Activated CD8-positive, alpha-beta memory T cell treated with anti-CD3 and anti-CD28 coated beads for 4 hours (primary cell): ENCODE measurements around the gene CEP126.
"Not testable (repeated sequence)": the region's sequence is repeated elsewhere in the genome, so short reads cannot be mapped to it uniquely, and the experiment has no call there.

ENCODE experiments used
- DNase-seq, 2 donors: peaks; one replicate each; pipeline ENCODE4 v3.0.0-alpha.2; 2020; ENCODE audit warnings: low read depth in 2 of 2

The CEP126 gene

DNA sequence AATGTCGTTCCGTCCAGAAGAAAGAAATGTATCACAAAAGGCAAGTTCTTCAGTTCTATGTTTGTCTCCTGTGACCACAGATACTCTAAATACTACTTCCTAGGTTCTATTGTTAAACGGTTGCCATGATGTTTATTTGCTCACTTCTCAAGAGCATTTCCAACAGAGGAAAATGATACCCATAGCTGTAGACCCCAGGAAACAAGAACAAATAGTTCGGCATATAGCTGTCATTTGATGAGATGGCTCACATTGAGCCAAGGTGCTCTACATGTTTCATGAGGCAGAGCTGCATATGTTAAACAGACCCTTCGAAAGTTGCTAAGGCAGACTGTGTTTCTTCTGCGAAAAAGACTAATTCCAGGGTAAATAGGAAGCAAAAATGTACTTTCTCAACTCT, 16.9 kb downstream of the CEP126 start:
- DNase-seq = no peak

DNA sequence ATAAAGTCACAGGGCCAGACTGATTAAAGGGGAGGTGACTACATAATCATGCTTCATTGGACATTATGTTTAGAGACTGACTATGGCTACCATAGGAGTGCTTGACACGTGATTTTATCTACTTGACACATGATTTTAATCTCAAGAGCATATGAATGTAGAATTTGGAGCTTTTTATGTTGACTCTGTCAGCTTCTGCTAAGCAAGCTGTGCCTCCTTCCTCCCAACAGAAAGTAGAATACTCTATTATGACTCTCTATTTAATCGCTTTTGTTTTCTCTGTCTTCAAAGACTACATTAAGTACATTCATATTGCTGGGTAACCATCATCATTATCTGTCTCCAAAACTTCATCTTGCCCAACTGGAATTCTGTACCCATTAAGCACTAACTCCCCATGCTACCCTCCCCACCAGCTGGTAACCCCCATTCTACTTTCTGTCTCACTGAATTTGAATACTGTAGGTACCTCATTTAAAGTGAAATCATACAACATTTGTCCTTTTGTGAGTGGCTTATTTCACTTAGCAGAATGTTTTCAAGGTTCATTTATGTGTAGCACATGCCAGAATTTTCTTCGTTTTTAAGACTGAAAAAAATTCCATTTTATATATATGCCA, 26.2 kb downstream of the CEP126 start:
- DNase-seq = no peak

DNA sequence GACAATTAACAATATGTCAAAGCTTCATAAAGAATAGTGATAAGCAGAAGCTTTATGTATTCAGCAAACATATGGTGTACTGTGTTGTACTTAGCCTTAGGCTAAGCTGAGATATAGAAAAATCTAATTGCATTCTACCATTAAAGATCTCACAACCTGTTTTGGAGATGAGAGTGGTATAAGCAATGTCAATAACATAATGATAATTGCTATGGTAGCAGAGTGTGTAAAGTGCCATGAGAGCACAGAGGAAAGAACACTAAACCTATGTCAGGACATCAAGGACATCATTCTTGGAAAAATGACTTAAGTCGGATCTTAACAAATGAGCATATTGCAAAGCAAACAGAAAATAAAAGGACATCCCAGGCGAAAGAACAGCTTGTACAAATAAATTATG, 30.1 kb downstream of the CEP126 start:
- no peak for DNase-seq

DNA sequence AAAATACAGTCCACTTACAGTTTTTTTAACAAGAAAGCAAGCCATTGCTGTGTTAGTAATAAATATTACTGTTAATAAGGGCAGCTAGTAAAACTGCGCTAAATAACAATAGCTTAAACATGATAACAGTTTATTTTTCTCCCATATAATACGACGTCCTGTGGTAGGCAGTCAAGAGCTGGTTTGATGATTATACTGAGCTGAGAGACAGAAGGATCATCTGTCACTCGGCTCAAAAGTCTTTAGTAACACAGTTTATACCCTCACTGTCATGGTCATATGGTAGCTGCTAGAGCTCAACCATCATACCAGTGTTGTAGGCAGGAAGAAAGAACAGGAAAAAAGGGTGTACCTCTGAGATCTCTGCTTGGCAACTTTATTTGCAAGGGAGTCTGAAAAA, 30.6 kb downstream of the CEP126 start:
- no peak for DNase-seq

DNA sequence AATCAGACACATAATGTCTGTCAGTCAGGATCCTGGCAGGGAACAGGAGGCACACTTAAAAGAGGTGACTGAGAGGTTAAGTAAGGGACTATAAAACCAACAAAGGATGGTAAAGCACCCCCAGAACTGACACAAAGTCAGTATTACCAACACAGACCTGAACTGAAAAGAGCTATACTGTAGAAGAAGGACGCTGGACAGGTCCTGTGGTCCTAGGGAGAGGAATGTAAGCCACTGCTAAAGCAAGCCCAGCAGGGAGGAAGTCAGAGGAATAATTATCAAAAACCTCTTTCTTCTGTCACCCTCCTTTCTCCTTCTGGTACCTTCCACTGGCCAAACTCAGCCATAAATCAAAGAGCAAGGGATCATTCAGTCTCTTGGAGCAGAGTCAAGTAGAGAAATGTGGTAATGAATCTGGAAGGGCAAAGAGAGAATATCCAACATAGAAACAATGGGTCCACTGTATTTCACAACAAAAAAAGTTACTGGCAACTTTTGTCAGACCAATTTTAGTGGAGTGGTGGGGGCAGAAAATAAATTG, 34.9 kb downstream of the CEP126 start:
- DNase-seq = no peak

DNA sequence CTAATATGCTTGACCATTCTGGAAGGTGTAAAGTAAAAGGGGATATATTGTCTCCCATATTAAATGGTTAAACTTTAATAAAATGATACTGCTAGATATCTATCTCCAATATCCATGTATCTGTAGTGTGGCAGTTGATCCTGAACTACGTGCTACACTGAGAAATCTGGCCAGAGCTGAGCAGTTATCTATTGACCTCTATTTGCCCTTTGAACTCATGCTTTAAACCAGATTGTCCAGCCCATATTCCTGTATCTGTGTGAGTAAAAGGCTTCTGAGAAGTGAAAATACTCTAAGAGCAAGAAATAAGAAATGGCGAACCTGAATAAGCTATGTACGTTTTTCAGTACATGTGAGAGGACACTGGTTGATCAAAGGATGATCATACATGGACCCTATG, 40.5 kb downstream of the CEP126 start:
- DNase-seq = no peak

DNA sequence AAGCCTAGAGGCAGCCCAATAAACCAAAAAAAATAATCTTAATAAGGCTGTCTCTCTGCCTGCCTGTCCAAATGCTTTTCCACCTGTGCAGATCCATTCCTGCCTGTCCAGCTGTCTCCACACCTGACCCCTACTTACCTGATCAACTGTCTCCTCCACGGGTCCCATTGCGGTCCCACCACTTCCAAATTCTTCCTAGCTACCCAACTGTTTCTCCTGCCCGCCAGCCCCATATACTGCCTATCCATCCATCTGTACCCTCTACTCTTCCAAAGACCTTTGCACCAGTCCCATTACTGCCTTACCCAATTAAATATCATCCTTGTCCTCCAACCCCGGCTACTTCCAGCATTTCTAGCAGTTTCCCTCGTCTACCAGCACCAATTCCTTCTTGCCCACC, 40.9 kb downstream of the CEP126 start:
- DNase-seq = no peak

DNA sequence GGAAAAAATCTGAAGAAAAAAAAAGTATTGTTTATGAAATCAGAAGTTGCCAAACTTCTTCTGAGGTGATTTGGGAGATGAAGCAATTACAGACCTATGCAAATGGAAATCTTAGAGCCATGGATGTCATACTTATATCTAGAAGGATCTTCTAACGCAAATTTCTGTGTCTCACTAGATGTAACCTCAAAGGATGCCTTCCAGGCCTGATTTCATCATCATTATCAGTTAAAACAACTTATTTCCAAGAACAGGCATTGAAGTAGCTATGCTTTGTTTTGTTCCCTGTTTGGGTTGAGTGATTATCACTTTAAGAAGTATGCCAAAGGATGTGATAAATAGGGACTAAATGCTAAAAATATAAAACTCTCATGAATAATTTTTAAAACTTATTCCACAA, 45.4 kb downstream of the CEP126 start:
- no peak for DNase-seq

DNA sequence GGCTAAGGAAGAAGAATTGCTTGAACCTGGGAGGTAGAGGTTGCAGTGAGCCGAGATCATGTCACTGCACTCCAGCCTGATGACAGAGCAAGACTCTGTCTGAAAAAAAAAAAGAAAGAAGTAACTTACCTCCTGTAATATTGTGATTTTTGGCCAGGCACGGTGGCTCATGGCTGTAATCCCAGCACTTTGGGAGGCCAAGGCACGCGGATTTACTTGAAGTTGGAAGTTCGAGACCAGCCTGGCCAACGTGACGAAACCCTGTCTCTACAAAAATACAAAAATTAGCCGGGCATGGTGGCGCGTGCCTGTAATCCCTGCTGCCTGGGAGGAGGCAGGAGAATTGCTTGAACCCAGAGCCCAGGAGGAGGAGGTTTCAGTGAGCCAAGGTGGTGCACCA, 49.4 kb downstream of the CEP126 start:
- not testable (repeated sequence) for DNase-seq

DNA sequence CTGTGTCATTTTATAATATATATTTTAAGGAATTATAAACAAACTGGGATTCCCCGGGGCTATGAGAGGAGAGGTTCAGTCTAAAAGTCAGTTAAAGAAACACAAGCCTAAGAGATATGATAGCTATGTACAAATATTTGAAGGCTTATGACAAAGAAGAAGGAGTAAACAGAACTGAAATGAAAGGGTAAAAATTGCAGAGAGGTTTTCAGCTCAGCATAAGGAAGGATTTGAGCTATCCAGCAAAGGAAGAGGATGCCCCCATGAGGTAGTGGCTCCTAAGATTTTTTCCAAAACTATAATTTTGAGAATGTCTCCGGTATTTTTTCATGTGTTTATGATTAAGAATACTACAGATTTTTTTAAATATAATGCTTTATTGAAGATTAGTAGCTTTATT, 59.4 kb downstream of the CEP126 start:
- DNase-seq = no peak

DNA sequence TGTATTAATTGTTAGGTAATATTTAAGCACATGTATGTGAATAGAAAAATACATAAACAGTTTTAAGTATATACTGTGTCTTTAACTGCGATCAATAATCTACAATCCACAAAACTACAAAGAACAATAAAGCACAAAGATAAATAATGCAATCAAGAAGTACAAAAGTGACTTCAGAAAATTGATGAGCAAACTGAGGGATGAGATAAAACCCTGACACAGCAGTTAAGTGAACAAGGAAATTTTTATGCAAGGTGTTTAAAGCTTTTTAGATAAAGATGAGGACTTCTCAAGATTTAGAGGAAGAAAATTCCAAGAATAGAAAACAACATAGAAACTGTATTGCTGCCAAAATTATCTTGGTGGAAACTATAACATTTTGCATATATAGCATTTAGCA, 60.0 kb downstream of the CEP126 start:
- DNase-seq = no peak

DNA sequence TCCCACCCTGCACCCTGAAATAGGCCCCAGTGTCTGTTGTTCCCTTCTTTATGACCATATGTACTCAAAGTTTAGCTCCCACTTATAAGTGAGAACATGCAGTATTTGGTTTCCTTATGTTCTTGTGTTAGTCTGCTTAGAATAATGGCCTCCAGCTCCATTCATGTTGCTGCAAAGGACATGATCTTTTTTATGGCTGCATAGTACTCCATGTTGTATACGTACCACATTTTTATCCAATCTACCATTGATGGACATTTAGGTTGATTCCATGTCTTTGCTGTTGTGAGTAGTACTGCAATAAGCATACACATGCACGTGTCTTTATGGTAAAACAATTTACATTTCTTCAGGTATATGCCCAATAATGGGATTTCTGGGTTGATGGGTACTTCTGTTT, 60.9 kb downstream of the CEP126 start:
- no peak for DNase-seq

DNA sequence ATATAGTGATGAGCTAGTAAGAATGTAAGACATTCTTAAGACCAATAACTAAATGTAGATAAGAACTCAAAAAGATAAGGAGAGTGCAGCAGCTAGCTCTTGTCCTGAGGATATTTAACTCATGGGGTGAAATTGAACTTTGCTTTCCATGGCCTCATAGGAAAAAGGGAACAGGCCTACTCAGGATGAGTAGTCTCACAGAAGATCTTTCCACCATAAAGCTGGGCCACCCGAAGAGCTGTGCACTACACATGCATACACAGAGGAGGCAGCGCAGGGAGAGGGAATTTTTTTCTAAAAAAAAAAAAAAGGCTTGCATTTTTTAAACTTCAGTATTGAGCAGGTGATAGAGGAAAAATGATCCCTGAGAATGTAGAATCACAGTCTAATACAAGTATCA, 72.6 kb downstream of the CEP126 start:
- no peak for DNase-seq

DNA sequence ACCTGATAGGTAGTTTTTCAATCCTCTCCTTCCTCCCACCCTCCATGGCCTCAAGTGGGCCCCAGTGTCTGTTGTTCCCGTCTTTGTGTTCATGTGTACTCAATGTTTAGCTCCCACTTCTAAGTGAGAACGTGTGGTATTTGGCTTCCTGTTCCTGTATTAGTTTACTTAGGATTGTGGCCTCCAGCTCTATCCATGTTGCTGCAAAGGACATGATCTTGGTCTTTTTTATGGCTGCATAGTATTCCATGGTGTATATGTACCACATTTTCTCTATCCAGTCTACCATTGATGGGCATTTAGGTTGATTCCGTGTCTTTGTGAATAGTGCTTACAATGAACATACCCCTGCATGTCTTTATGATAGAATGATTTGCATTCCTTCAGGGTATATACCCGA, 78.4 kb downstream of the CEP126 start:
- no peak for DNase-seq

DNA sequence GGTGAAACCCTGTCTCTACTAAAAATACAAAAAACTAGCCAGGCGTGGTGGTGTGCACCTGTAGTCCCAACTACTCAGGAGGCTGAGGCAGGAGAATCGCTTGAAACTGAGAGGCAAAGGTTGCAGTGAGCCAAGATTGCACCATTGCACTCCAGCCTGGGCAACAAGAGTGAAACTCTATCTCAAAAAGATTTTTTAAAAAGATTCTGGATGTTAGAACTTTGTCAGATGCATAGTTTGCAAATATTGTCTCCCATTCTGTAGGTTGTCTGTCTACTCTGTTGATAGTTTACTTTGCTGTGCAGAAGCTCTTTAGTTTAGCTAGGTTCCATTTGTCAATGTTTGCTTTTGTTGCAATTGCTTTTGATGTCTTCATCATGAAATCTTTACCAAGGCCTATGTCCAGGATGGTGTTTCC, 79.3 kb downstream of the CEP126 start:
- DNase-seq = not testable (repeated sequence)

DNA sequence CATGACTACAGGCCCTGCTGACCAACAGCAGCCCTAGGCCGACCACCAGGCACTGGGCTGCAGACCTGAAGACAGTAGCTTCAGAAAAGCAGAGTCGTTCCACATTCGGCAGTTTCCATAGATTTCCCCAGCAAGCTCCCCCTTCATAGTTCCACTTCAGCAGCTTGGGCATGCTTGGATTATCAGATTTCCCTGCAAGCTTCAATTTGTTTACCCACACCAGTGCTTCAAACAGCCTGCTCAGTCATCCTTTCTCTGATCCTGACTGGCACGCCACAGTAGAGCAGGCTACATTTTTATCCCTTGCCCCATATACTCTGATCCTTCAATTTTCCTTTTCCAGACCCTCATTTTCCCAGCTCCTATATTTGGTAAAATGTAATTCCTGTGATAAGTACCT, 81.3 kb downstream of the CEP126 start:
- no peak for DNase-seq

DNA sequence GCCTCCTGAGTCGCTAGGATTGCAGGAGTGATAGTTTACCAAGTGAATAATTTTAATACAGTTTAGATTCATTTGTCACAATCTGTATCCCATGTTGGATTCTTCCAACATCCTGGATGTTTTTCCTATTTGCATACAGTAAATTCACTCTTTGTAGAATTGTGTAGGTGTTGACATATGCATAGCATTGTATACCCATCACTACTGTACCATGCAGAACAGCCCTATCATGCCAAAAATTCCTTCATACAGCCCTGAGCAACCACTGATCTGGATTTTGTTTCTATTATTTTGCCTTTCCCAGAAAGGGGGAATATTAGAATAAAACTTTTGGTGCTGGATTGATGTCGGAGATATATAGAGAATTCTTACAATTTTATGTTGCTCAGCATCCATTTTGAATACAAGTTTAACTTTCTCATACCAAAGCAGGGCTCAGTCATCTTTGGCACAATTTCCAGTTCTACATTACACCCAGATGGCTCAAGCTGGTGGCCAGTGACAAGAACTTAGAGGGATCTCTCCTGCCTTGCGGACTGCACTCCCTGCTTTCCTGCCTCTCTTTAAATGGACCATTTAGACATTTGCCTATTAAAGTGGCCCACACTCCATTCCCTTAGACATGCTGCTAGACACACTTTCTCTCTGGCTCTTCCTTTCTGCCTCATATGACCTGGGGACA, 87.0 kb downstream of the CEP126 start:
- DNase-seq = no peak

DNA sequence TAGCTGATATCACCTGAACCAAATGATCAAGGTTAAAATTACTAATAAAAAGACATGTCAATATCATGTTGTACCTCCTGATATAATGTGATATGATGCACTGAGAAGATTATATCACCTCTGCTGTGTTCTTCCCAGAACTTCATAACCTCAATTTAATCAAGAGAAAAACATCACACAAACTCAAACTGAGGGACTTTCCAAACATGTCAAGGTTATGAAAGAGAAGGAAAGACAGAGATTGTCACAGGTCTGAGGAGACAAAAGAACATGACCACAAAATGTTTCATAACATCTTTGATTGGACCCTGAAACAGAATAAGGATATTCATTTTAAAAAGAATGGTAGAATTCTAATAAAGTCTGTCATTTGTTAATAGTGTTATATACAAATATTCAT, 89.4 kb downstream of the CEP126 start:
- no peak for DNase-seq

DNA sequence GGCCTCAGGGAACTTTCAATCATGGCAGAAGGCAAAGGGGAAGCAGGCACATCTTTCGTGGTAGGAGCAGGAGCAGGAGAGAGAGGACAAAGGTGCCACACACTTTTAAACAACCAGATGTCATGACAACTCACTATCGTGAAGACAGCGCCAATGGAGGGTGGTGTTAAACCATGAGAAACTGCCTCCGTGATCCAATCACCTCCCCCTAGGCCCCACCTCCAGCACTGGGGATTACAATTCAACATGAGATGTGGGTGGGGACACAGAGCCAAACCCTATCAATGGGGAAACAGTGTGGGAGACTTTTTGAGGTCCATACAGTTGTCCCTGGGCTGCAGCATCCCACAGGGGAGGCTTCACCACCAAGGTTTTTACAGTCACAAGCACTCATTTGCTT, 90.5 kb downstream of the CEP126 start:
- DNase-seq = no peak

DNA sequence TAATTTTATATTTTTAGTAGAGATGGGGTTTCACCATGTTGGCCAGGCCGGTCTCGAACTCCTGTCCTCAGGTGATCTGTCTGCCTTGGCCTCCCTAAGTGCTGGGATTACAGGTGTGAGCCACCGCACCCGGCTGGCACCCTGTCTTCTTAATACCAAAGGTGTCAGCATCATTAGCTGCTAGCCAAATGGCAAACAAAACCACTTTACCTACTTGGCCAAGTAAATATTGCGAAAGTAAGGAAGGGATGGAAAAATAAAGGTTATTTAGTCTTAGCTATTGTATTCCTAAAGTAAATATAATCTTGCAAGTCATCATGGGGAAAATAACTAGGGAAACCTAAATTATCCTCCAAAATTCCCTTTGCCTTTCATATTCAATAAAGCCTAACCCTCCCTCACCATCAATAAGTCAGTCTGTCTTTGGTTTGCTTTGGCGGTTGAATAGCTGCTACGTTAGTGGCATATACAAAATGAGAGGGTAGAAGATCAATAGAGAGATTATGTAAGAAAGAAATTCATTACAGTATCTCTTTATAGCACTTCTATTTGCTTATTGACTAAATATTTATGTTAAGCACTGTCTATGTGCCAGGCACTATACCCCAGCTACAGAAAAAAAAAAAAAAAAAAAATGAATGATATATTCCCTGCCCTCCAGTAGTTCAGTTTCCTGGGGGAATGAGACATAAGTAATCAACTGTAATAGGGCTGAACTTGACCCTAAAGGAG, 92.2 kb downstream of the CEP126 start:
- no peak for DNase-seq

DNA sequence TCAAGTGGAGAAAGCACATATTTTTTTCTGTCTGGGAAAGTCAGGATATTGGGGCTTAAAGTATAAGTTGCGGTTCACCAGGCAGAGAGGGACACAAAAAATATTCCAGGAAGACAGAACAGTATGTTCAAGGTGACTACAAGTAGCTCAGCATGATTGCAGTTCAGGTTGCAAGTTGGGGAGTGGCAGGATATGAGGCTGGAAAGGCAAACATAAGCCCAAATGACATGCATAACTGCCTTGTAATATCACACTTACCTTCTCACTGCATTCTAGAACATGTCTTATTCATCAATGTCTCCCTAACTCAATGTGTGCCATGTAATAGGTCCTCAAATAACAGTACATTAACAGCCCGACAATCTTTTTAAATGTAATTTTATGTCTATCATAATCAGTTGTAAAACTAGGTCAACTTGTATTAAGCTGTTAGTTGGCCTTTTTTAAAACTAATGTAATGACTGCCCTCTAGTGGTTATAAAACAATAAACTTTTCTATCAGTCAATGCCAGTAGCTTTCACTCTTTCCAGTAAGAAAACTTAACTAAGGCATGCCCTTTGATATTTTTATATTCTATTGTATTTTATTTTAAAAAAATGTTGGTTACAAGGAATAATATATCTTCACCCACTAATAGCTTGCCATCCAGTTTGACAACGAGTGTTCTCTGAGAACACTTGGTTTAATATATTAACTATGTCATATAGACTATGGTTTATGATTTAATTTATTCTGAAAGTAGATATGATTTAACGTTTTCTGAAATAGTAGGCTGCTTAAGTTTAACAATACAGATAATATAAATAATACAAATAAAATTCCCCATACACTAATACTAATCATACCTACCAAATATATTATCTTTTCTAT, 93.0 kb downstream of the CEP126 start:
- DNase-seq = no peak
